GM12878 (cell line): ENCODE results near the gene SV2B. TPM values are rescaled to one million over a fixed set of nuclear protein-coding genes. Genes with fewer than 3 reads are reported as not detected.

Source experiments
- ATAC-seq: fragments of 200-7000 bp; cut with Tn5 transposase; 3 replicates; pipeline ENCODE4 v1.9.1; 2020; ENCODE audit warnings: mild to moderate bottlenecking, moderate library complexity
- BruUV-seq: library from RNA; stranded (reverse); fragments of 400-500 nt; replicated peaks from 2 replicates; lab custom pipeline; 2021; lab: Mats Ljungman, UMichigan
- CTCF ChIA-PET: fragments of 300-600 bp; sonication (Branson Sonifier 250); formaldehyde crosslinking; extraction: SDS; loops from one replicate; lab custom pipeline; 2021; ENCODE audit warnings: inconsistent platforms; lab: Yijun Ruan, JAX
- POLR2A ChIA-PET: fragments of 350-600 bp; formaldehyde crosslinking; extraction: SDS; loops from one replicate; lab custom pipeline; 2021; ENCODE audit warnings: inconsistent platforms; lab: Charles Lee
- RAD21 ChIA-PET: fragments of 300-600 bp; sonication (Branson Sonifier 250); formaldehyde crosslinking; loops from one replicate; lab custom pipeline; 2023; ENCODE audit warnings: antibody characterized with exemption; ENCODE audit not compliant: unreplicated experiment; lab: Charles Lee
- SMC1A ChIA-PET: fragments of 300-600 bp; sonication (Branson Sonifier 250); formaldehyde crosslinking; loops from one replicate; lab custom pipeline; 2023; ENCODE audit not compliant: unreplicated experiment, uncharacterized antibody; lab: Charles Lee
- DNase-seq: peaks from one replicate; pipeline ENCODE4 v3.0.0-alpha.2; 2011; ENCODE audit warnings: low read depth, low spot score
- FAIRE-seq: peaks from 3 replicates; lab custom pipeline; 2011; peaks lifted over from hg19 to GRCh38; lab: Jason Lieb, UNC
- H2AFZ ChIP-seq: 2 replicates; pipeline ENCODE4 v1.6.0; 2011; ENCODE audit warnings: low read depth, low read length, control low read depth; ENCODE audit not compliant: control insufficient read depth
- H3K27ac ChIP-seq: 2 replicates; pipeline ENCODE4 v1.5.1; 2011; ENCODE audit warnings: control low read depth; ENCODE audit not compliant: control insufficient read depth, insufficient read depth
- H3K27me3 ChIP-seq, 2 experiments: replicated peaks in 1 of 2; 2 replicates each; pipeline versions ENCODE4 v1.6.0 to v1.6.1; 2011; ENCODE audit warnings: low read length in 1 of 2; ENCODE audit not compliant: control insufficient read depth in 2 of 2, insufficient read depth in 2 of 2
- H3K36me3 ChIP-seq, 2 experiments: 2 replicates each; pipeline ENCODE4 v1.5.1; 2011; ENCODE audit warnings: low read length in 1 of 2; ENCODE audit not compliant: control insufficient read depth in 2 of 2, insufficient read depth in 2 of 2
- H3K4me1 ChIP-seq: 2 replicates; pipeline ENCODE4 v1.6.1; 2011; ENCODE audit warnings: mild to moderate bottlenecking, low read length, moderate library complexity, mixed read lengths; ENCODE audit not compliant: control insufficient read depth, insufficient read depth
- H3K4me2 ChIP-seq: 2 replicates; pipeline ENCODE4 v1.6.0; 2011; ENCODE audit warnings: control low read depth; ENCODE audit not compliant: control insufficient read depth, insufficient read depth
- H3K4me3 ChIP-seq: fragments of 200-600 bp; sonication (generic); 2 replicates; pipeline ENCODE4 v1.5.1; 2016
- H3K79me2 ChIP-seq: 2 replicates; pipeline ENCODE4 v1.6.0; 2011; ENCODE audit warnings: low read length; ENCODE audit not compliant: control insufficient read depth, insufficient read depth
- H3K9ac ChIP-seq: 2 replicates; pipeline ENCODE4 v1.8.0; 2011; ENCODE audit warnings: low read length, control low read depth, mixed read lengths; ENCODE audit not compliant: control insufficient read depth, insufficient read depth
- H3K9me3 ChIP-seq: replicated peaks from 3 replicates; pipeline ENCODE4 v1.5.1; 2011; ENCODE audit warnings: mild to moderate bottlenecking, low read length; ENCODE audit not compliant: control insufficient read depth, insufficient read depth
- H4K20me1 ChIP-seq: 2 replicates; pipeline ENCODE4 v1.6.0; 2011; ENCODE audit not compliant: control insufficient read depth, insufficient read depth
- BMI1 ChIP-seq: fragments of 450-650 bp; IDR thresholded peaks from 2 replicates; pipeline ENCODE4 v1.6.1; 2016; ENCODE audit warnings: mild to moderate bottlenecking, moderate library complexity, borderline replicate concordance
- DPF2 ChIP-seq: fragments of 450-650 bp; IDR thresholded peaks from 2 replicates; pipeline ENCODE4 v1.6.1; 2017; ENCODE audit warnings: mild to moderate bottlenecking
- EZH2 ChIP-seq: IDR thresholded peaks from 2 replicates; pipeline ENCODE4 v1.6.1; 2012; ENCODE audit warnings: low read depth, mild to moderate bottlenecking, control low read depth, inconsistent platforms, low read length, borderline replicate concordance; ENCODE audit not compliant: control insufficient read depth
- FOXM1 ChIP-seq: IDR thresholded peaks from 2 replicates; pipeline ENCODE4 v1.6.1; 2012; ENCODE audit warnings: low read depth, mild to moderate bottlenecking, inconsistent platforms, low read length, moderate library complexity
- IKZF2 ChIP-seq, 2 experiments: fragments of 450-650 bp; IDR thresholded peaks; 2 replicates each; pipeline ENCODE4 v1.6.1; 2017; ENCODE audit warnings: mild to moderate bottlenecking in 2 of 2, moderate library complexity in 2 of 2
- KAT2A ChIP-seq: conservative IDR thresholded peaks from 2 replicates; pipeline ENCODE4 v1.6.1; 2011; ENCODE audit warnings: low read depth, low read length; ENCODE audit not compliant: control insufficient read depth
- KLF5 ChIP-seq: fragments of 450-650 bp; IDR thresholded peaks from 2 replicates; pipeline ENCODE4 v1.6.1; 2014; ENCODE audit warnings: mild to moderate bottlenecking; ENCODE audit not compliant: partially characterized antibody
- MYC ChIP-seq: IDR thresholded peaks from 2 replicates; pipeline ENCODE4 v1.6.1; 2011; ENCODE audit warnings: mild to moderate bottlenecking, low read length, moderate library complexity, inconsistent platforms; ENCODE audit not compliant: insufficient read depth, insufficient replicate concordance, insufficient read length, severe bottlenecking
- NFIC ChIP-seq: IDR thresholded peaks from 2 replicates; pipeline ENCODE4 v1.6.1; 2012; ENCODE audit warnings: low read depth, mild to moderate bottlenecking, inconsistent platforms, low read length, moderate library complexity
- POLR2AphosphoS2 ChIP-seq: IDR thresholded peaks from 2 replicates; pipeline ENCODE4 v1.6.1; 2011; ENCODE audit warnings: low read depth, mild to moderate bottlenecking, low read length, improper control_type of control experiment, moderate library complexity
- STAT1 ChIP-seq: fragments of 450-650 bp; conservative IDR thresholded peaks from 2 replicates; pipeline ENCODE4 v1.6.1; 2014; ENCODE audit warnings: antibody characterized with exemption, mild to moderate bottlenecking
- STAT3 ChIP-seq: IDR thresholded peaks from 2 replicates; pipeline ENCODE4 v1.6.1; 2011; ENCODE audit warnings: low read depth, low read length, improper control_type of control experiment
- ZBTB11 ChIP-seq: fragments of 450-650 bp; formaldehyde crosslinking; IDR thresholded peaks from 2 replicates; pipeline ENCODE4 v1.5.0; 2022; ENCODE audit warnings: mild to moderate bottlenecking, missing genetic modification characterization
- ZBTB4 ChIP-seq: fragments of 450-650 bp; formaldehyde crosslinking; IDR thresholded peaks from 2 replicates; pipeline ENCODE4 v1.4.0; 2022; ENCODE audit warnings: mild to moderate bottlenecking, moderate library complexity
- ZSCAN29 ChIP-seq: fragments of 450-650 bp; IDR thresholded peaks from 2 replicates; pipeline ENCODE4 v1.6.1; 2017; ENCODE audit warnings: mild to moderate bottlenecking, moderate library complexity
- ZZZ3 ChIP-seq: IDR thresholded peaks from 2 replicates; pipeline ENCODE4 v1.6.1; 2011; ENCODE audit warnings: low read depth; ENCODE audit not compliant: control insufficient read depth, insufficient read length
- WGBS: methylation state at CpG from one replicate; pipeline ENCODE4 v1.1.6; 2016; ENCODE audit warnings: low lambda C conversion rate; ENCODE audit not compliant: insufficient replicate concordance, insufficient coverage; ENCODE audit errors: missing lambda C conversion rate; 5-methylcytosine and 5-hydroxymethylcytosine counted together
- in situ Hi-C: fragments of 300-500 bp; cut with MboI; formaldehyde crosslinking; loops from 9 replicates; pipeline ENCODE4 v1.14.3; 2018; ENCODE audit warnings: mixed read lengths
- intact Hi-C: fragments of 100-400 bp; cut with micrococcal nuclease; formaldehyde crosslinking; loops from one replicate; pipeline ENCODE4 v1.14.2; 2022; ENCODE audit not compliant: unreplicated experiment
- polyA plus RNA-seq, 11 experiments: library from polyadenylated mRNA; depleted of rRNA in 4 of 11; unstranded in 6 of 11; stranded (reverse) in 5 of 11; fragments of >200 nt; fragmentation: Nextera tagmentation in 4 of 11; fragmentation: Illumina TruSeq in 1 of 11; extraction: Ambion mirVana in 4 of 11; extraction: Trizol in 1 of 11; gene quantifications; 1 replicate in 1 of 11; 2 replicates in 10 of 11; pipeline versions ENCODE4 v1.2.1 to v1.2.3, GENCODE V29; 2011 to 2016; ENCODE audit warnings: inconsistent platforms in 2 of 11, missing spikeins in 2 of 11, low read depth in 1 of 11
- total RNA-seq, 4 experiments: library from RNA; depleted of rRNA in 3 of 4; stranded (reverse); fragments of >200 nt in 3 of 4; fragmentation: Illumina TruSeq in 1 of 4; extraction: Trizol in 1 of 4; gene quantifications; 2 replicates each; pipeline versions ENCODE4 v1.2.1 to v1.2.3, GENCODE V29; 2013 to 2021

SV2B gene
- total and polyA plus RNA-seq, 10 of the 15 experiments (the other 5 are each of a cell fraction or from before 2014, with no cell fraction given) = 0.03 to 1.7 (median 1.3) TPM

- TF ChIP-seq ZBTB11 (no peak), IKZF2 (IDR thresholded peaks at IDR 0.05) (no peak), ZSCAN29 (no peak), ZZZ3 (no peak), POLR2AphosphoS2 (no peak), KLF5 (no peak), KAT2A (no peak), MYC (no peak), BMI1 (no peak)
These were observed 206.1 kb downstream of the SV2B start (continued) for GRCh38 chr15:91306144-91306543.

- ChIA-PET RAD21 (no interaction called here), POLR2A (no interaction called here), SMC1A (no interaction called here), CTCF (interaction anchor here (0.5 kb wide), 1 partner anchor 37 kb away, joined by 3 read pairs; no protein-coding TSS in a partner anchor)
- 0% methylated on average over 2 of the region's 2 CpGs for WGBS
- ATAC-seq (no peak), FAIRE-seq (no peak), DNase-seq (no peak)
- H3K4me1 ChIP-seq = no peaks in the 10 kb centered on the region
- no TSS peak for BruUV-seq
- no peaks in the 10 kb centered on the region for H3K36me3 ChIP-seq
- H3K27ac ChIP-seq = no peak overlapping the region
- in situ Hi-C loops = no loop called here
- no peaks in the 10 kb centered on the region for H3K9me3 ChIP-seq
- peaks cover 0 to 3% of the 10 kb centered on the region in 2 experiments; a peak in 1 of 4 replicates for H3K27me3 ChIP-seq
- no peak overlapping the region for H3K9ac ChIP-seq
- no peak overlapping the region for H3K4me3 ChIP-seq
- no peak overlapping the region for H3K4me2 ChIP-seq
- H3K79me2 ChIP-seq = no peaks in the 10 kb centered on the region
- H2AFZ ChIP-seq = no peak overlapping the region
- TF ChIP-seq STAT1 (no peak), NFIC (no peak), EZH2 (no peak), STAT3 (no peak), FOXM1 (no peak), DPF2 (no peak), ZBTB4 (CRISPR knock-in tag) (no peak)
- intact Hi-C loops = loop anchor here (10.0 kb wide), 2 partner anchors 207 to 397 kb away; no protein-coding TSS in a partner anchor
- H4K20me1 ChIP-seq = no peaks in the 10 kb centered on the region
These were observed 207.5 kb downstream of the SV2B start for GRCh38 chr15:91307601-91308000.
